Measurements from ENCODE around the gene PLPP3.
A peak's percentile ranks its signal among the peaks of the same experiment; 100 is the strongest.

PLPP3 gene

DNA sequence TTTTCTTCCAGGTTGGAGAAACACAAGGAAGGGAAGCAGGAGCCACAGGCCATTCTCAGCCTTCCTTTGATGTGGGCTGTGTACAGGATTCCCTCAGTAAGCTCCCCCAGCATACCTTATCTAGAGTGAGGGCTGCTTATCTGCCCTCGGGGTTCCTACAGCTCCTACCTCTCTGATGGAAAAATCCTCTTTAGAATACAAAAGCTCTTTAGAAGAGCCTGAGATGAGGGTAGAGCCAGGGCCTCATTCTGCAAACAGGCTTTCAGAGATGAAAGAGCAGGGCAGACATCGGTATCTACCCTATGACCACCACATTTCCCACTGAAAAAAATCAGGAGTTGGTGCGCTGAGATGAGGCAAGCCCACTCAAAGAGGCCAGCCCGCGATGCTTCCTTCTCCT, 85.1 kb downstream of the PLPP3 start:
- no peak for DNase-seq

DNA sequence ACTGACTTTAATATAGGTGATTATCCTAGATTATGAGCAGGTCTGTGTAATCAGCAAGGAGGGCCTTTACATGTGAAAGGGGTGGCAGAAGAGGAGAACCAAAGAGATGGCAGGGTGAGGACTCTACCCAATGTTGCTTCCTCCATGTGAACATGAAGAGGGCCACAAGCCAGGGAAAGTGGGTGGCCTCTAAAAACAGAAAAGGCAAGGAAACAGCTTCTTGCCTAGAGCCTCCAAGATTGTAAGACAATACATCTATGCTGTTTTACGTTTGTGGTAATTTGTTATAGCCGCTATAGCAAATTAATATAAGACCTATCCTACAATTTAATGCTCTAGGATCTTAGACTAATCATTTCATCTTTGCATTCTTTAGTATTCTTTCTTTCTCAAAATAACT, 85.5 kb downstream of the PLPP3 start:
- no peak for DNase-seq

DNA sequence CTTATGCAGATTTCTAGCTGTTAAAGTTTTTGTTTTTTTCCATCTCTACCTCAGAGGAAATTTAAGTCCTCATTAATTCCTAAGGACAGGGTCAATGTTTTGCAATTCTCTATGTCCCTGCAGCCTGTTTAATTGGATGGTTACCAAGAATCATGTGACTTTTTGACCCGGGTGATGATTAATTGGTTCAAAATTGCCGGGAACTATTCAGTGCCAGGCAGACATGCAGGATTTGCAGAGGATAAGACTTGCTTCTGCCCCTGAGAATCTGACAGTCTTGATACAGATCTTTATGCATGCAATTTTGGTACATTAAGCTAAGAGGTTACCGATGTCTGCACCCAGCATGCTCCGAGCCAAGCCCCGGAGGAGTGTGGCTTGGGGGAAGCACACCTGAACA, 87.9 kb downstream of the PLPP3 start:
- no peak for DNase-seq

DNA sequence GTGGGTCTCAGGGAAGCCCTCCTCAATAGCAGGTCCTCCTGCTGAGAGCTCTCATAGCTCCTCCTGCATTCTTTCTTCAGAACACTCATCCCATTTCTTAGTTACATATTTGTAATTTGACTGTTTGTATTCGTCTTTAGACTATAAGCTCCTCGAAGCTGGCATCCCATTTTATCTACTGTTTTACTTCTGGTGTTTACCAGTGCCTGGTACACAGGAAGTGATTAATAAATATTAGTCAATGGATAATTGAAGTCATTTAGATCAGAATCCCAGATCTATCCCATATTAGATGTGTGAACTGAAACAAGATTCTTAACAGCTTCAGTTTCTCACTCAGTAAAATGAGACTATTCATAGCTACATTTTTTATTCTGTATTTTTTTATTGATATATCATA, 88.7 kb downstream of the PLPP3 start:
- no peak for DNase-seq

DNA sequence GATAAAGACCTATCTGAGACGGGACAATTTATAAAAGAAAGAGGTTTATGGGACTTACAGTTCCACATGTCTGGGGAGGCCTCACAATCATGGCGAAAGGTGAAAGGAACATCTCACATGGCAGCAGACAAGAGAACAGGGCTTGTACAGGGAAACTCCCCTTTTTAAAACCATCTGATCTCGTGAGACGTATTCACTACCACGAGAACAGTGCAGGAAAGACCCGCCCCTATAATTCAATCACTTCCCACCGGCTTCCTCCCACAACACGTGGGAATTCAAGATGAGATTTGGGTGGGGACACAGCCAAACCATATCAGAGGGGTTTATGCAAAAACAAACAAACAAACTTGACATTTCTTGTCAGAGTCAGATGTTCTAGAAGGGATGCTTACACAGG, 89.7 kb downstream of the PLPP3 start:
- no peak for DNase-seq

DNA sequence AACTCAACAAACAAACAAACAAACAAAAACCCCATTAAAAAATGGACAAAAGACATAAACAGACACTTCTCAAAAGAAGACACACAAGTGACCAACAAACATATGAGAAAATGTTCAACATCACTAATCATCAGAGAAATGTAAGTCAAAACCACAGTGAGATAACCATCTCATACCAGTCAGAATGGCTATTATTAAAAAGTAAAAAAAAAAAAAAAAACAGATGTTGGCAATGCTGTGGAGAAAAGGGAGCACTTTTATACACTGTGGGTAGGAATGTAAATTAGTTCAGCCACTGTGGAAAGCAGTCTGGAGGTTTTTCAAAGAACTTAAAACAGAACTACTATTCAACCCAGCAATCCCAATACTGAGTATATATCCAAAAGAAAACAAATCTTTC, 94.7 kb downstream of the PLPP3 start:
- DNase-seq = no peak

DNA sequence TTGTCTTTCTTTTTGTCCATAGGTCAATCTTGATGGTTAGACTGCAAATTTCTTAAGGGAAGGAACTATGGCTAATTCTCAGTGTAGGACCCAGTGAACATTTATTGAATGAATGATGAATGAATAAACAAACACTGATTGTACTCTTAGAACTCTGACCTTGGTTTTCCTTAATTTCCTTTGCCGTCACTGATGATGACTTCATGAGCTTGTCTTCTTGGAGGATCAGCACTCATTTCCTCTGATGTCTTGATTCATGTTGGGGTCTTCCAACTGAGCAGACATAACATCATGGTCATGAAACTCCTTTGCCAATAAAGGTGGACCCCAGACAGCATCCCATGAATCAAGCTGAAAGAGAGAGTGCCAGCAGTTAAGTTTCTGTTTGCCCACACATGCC, 96.3 kb downstream of the PLPP3 start:
- DNase-seq = no peak

DNA sequence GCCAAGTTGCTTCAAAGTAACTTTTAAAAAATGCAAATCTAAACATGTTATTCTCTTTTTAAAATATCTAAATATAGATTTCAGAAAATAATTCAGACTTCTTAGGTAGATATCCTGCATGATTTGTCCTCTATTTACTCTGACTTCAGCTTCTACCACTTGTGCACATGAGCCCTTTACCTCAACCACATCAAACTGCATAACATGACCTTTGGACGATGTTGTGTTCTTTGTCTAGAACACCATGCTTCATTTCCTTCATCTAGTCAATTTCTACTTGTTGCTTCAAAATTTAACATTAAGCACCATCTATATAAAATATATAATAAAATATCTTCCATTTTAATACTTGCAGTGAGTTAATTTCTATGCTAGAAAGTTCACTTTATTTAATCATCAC, 96.9 kb downstream of the PLPP3 start:
- peak; percentile 76 for DNase-seq

DNA sequence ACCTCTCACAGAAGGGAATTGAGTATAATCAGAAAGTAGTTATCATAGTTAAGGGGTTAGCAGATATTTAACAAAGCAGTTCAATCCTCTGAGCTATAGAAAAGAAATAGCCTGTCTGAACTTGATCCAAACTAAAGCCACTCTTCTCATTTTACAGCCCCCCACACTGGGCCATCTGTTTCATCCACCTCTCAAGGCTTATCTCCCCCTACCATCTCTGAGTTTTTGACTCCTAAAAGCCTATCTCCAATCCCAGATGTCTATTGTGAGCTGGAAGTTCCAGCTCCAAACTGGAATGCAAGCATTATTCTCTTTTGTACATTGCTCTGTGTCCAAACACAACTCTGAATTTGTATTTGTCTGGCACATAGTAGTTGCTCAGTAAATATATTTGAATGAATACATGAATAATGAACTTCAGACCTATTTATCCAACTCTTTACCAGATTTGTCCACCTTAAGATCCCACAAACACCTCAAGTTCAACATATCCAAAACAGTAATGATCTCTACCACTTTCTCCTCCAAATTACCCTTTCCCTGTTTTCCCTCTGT, 98.1 kb downstream of the PLPP3 start:
- DNase-seq = no peak

DNA sequence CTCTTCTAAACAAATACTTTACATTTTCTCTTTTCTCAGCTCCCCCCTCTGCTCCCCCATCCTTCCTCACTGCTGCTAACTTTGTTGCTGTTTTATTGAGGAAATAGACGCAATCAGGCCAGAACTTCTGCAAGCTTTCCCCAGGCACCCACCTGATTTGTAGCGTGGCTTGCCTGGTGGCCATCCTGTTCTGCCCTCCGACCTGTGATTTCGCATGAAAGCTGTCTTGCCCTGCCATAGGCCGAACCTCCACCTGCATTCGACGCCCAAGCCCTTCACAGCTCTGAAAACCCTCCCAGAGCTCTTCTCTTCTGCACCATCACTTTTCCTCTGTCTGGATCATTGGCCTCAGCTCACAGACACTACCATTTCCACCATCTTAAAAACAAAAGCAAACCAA, 100.6 kb downstream of the PLPP3 start:
- no peak for DNase-seq

DNA sequence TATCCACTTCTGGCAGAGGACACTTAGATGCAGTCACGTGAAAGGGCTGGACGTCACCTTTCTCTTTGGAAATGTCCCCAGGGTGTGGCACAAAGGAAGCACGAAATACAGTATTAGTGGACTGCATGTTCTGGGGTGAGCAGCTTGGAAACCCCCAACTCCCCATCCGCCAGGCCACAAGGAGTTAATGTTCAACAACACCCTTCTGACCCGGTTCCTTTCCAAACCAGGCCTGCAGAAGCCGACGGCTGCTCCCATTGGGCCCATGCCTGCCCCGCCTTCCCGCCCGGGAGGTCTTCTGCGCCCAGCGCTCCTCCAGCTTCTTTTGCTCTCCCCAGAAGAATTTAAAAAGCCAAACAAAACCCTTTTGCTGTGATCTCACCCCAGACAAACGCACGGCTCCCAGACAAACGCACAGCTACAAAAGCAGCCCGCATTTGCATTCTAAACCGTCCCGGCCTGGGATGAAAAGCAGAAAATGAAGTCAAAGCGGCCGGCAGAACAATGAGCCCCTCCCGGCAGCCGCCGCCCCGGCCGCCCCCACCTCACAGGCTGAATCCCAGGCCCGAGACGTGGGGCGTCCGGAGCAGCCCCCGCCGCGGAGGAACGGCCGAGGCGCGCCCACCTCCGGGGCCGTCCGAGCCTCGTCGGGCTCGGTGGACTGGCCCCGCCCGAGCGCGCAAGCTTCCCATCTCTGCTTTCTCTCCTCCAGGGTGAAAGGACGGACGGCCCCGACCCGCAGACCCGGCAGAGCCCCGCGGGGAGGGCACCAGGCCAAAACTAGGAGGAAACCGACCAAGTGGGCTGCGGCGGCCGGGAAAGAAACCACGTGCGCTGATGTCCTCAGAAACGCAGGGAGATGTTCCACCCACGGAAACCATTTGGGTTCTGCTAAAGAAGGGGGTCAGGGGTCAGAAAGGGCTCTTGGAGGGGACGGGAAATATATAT, 101.9 kb downstream of the PLPP3 start:
- peak; percentile 64 for DNase-seq

DNA sequence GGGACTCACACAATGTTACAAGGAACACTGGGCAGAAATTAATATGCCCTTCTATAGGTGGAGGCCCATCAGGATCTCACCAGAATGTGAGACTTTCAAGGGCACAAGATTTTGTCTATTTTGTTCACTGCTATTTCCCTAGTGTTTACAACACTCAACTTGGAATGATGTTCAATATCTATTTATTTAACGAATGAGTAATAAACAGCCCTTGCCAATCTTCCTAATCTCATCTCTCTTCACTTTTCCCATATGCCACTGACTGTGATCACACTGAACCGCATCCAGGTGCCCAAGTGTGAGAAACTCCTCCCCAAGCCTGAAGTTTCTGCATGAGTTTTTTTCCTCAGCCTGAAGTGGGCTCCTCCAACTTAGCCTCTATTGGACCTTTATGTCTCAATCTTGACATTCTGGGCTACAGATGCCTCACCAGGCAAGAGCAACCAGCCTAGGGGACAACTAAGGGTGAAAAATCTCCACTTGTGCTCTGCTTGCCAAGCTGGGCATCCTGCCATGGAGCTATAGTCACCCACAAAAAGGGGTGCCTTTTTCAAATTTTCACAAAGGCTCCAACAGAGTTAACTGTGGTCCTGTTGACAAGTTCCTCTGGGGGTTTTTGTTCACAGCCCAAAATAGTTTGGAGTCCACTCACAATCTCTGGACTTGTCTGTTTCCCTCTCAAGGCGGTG, 105.6 kb downstream of the PLPP3 start:
- no peak for DNase-seq

DNA sequence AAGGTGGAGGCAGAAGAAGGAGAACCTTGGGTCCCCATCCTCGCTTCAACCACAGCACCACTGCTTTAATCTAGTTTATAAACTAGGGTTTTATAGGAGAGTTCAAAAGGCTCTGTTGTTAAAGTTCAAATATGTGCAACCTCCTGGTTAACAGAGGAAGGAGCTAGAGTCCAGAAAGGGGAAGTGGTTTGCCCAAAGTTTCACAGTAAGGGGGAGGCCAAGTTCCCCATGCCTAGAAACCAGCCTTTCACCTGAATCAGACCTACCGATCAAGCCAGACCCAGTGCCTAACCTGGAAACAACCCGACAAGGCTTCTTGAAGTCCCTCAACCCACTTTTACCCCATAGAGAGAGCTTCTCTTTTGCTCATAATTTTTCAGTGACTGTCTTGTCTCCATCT, 106.5 kb downstream of the PLPP3 start:
- no peak for DNase-seq

DNA sequence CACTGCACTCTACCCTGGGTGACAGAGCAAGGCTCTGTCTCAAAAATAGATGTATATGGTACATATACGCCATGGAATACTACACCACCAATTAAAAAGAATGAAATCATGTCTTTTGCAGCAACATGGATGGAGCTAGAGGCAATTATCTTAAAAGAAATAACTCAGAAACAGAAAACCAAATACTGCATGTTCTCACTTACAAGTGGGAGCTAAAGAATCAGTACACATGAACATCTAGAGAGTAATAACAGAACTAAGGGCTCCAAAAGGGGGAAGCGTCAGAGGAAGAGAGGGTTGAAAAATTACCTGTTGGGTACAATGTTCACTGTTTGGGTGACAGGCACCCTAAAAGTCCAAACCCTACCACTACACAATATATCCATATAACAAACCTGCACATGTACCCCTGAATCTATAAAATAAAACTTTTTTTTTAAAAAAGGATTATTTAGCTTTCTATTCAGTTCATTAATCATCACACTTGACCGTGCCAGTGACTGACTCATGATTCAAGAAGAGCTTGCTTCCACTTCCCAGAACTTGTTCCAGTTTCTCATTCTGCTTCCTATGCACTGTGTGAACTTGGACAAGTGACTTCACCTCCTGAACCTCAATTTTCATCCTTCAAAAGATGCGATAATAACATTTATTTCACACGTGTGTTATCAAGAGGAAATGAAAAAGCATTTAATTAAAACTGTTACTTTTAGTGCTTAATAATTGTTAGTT, 109.6 kb downstream of the PLPP3 start:
- peak; percentile 39 for DNase-seq

DNA sequence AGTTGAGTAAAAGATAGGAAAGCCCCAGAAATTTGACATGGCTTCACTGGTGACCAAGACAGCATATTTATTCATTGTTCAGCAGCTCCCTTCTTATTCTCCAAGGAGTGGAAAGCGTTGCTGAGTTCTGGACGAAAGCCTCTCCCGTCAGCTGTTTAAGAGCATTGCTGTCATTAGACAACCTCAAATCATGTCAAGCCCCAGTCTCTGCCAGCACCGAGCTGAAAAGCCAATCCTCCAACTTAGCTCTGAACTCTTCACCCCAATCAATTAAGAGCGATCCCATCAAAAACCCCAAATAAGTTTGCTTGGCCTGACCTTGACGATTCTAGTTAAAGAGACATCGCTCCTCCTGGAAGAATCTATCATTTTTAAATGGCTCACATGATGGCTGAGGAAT, 110.8 kb downstream of the PLPP3 start:
- no peak for DNase-seq

DNA sequence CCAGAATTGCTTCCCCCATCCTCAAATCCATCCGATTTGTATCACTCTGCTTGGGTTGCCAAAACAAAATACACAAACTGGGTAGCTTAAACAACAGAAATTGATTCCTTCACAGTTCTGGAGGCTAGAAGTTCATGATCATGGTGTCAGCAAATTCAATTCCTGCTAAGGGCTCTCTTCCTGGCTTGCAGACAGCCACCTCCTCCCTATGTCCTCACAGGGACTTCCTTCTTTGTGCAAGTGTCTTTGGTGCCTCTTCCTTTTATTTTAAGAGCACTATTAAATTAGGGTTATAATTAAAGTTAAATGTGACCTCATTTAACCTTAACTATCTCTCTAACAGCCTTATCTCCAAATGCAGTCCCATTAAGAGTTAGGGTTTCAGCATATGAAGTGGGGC, 112.8 kb downstream of the PLPP3 start:
- no peak for DNase-seq

DNA sequence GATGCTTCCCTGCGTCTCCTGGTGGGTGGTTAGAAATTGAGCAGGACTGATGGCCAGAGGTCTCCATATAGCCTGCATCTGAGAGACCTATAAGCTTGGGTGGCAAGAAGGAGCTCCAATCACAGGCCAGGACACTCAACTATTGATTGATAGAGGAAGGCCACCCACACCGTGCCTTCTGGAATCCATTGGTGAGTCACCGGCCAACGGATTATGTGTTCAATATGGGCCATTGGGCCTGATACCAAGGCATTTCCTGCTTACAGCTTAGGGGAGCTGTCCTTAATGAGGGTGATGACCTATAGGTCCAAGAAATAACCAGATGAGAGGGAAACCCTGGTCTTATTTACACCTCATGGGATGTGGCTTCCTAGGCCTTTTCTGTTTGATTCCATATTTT, 115.1 kb downstream of the PLPP3 start:
- no peak for DNase-seq

DNA sequence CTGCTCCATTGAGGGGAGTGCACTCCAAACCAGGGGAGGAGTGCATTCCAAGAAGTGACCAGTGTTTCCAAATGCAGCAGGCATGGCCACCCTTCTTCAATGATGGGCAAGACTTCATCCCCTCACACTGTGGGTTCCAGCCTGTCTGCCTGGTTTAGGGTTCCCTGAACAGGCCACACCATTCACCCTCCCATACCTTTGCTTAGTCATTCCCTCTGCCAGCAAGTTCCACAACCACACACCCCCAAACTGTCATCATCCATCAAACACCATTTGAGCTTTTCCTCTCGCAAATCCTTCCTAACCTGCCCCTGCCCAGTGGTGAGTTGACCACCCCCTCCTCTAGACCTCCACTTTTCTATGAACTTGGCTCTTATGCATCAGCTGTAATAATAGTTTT, 116.0 kb downstream of the PLPP3 start:
- no peak for DNase-seq

DNA sequence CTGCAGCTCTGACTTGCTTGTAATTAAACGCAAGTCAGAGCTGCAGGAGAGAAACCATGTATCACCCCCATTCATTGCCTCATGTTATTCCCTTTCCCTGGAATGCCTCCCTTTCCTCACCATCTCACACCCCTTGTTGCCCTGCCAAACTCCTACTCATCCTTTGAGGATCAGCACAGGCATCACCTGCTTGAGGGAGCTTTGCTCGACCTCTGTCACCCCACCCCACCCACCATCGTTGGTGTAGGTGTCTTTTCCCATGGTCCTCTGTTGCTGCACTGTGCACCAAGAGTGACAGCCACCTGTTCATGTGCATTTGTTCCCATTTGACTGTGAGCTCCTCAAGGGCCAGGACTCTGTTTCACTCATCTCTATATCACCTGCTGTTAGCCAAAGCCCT, 117.2 kb downstream of the PLPP3 start:
- DNase-seq = no peak

DNA sequence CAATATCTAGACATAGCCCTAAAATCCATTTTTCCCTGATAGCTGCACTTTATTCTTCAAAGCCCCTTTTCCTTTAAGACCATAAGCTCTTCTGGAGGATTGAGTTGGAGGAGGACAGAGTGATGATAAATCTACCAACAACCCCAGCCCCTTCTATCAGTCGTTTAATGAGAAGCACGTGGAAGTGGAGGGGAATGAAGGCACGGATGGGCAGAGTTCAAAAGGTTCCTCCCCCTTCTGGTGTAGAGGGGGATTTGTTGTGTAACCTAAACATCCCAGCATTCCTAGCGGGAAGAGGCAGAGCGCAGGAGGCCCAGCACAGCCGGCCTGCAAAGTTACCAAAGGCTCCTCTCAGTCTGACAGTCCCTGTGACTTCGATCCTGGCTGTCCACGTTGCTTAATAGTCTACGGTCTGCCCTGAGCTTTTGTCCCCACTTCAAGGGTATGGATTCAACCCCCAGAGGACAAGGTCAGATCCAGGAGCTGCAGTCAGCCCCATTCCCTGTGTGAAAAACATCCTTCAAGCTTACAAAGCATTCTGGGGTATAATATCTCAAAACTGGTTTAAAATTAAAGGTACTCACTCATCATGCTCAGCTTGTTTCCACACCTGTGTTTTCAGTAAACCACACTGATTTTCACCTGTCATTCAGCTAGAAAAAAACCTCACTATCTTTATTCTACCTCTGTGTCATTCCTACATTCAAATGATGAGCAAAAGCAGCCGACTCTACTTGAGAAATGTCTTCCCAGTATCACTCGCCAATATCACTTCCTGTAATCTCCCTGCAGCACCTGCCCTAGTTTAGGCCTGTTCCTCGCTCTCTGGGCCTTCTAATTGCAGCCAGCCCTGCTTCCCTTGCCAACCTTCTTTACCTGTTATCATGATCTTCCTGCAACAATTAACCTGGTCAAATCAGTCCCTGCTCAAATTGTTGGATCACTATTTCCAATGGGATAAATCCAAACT, 117.9 kb downstream of the PLPP3 start:
- peak; percentile 37 for DNase-seq

DNA sequence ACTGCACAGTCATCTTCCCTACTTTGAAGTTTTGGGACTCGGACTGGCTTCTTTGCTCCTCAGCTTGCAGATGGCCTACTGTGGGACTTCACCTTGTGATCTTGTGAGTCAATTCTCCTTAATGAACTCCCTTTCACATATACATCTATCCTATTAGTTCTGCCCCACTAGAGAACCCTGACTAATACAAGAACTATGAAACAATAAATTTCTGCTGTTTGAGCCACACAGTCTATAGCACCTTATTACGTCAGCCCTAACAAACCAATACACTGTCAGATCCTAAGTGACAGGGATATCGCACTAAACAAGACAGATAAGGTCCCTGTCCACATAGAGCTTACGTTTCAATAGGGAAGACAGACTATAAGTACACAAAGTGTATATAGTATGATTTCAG, 120.1 kb downstream of the PLPP3 start:
- DNase-seq = no peak

DNA sequence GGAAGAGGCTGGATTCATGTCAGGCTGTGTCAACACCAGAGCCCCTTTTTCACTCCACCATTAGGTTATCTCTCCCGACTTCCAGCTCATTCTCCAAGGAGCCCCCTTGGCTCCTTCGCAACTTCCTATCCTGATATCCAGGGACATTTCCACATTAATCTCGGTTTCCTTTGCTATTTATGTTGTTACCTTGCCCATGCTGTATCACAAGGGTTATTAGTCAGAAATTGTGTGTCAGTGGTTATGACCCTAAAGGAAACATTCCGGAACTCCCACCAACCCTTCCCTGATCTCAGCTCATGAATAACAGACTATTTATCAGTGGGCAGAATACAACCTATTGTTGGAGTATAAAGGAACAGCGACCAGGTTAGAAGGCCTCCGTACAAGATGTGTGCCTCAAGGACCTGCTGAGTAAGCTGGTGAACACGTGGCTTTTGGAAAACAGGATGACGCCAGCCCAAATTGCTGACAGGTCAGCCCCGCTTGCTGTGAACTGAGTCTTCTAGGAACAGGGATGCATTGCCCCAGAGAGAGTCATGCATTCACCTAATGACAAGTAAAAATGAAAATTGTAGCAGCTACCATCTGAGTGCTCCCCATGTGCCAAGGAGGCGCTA, 121.5 kb downstream of the PLPP3 start:
- DNase-seq = no peak
